HepG2 (cell line): Measurements from ENCODE around the gene GDF11. TPM values are rescaled to one million over a fixed set of nuclear protein-coding genes. Genes with fewer than 3 reads are reported as not detected.

Experiments
- ATAC-seq: fragments of 200-7000 bp; cut with Tn5 transposase; 3 replicates; pipeline ENCODE4 v1.9.1; 2020; ENCODE audit warnings: mild to moderate bottlenecking, moderate library complexity
- BruUV-seq: library from RNA; stranded (reverse); fragments of 400-500 nt; replicated peaks from 2 replicates; lab custom pipeline; 2021; lab: Mats Ljungman, UMichigan
- CTCF ChIA-PET: fragments of 300-600 bp; formaldehyde crosslinking; extraction: SDS; loops from one replicate; lab custom pipeline; 2021; ENCODE audit warnings: low total read pairs, inconsistent platforms, low intra/inter-chr PET ratio; lab: Yijun Ruan, JAX
- POLR2A ChIA-PET: fragments of 350-600 bp; sonication (Branson Sonifier 250); formaldehyde crosslinking; loops from one replicate; lab custom pipeline; 2020; ENCODE audit warnings: antibody characterized with exemption, inconsistent platforms; lab: Yijun Ruan, JAX
- DNase-seq: peaks from one replicate; pipeline ENCODE4 v3.0.0-alpha.2; 2015; ENCODE audit warnings: low spot score
- FAIRE-seq: peaks from 3 replicates; lab custom pipeline; 2011; peaks lifted over from hg19 to GRCh38; lab: Jason Lieb, UNC
- H2AFZ ChIP-seq: one replicate; pipeline ENCODE4 v1.6.1; 2011; ENCODE audit warnings: low read length, inconsistent platforms
- H3K27ac ChIP-seq: fragments of 300-600 bp; 3 replicates; pipeline ENCODE4 v1.8.0; 2011; ENCODE audit warnings: mixed run types, mild to moderate bottlenecking, mixed read lengths, low read length, inconsistent platforms; ENCODE audit not compliant: insufficient read depth; ENCODE audit errors: extremely low read length
- H3K27me3 ChIP-seq, 2 experiments: fragments of 200-600 bp in 1 of 2; 2 replicates in 1 of 2; 3 replicates in 1 of 2; pipeline versions ENCODE4 v1.6.0 to v1.8.0; 2011; ENCODE audit warnings: low read length in 2 of 2, mild to moderate bottlenecking in 2 of 2, moderate library complexity in 2 of 2, inconsistent platforms in 1 of 2; ENCODE audit not compliant: insufficient read depth in 2 of 2, control insufficient read depth in 1 of 2
- H3K36me3 ChIP-seq, 2 experiments: fragments of 200-600 bp in 1 of 2; replicated peaks in 1 of 2; 2 replicates in 1 of 2; 3 replicates in 1 of 2; pipeline versions ENCODE4 v1.5.1 to v1.8.0; 2011; ENCODE audit warnings: low read length in 2 of 2, inconsistent platforms in 1 of 2; ENCODE audit not compliant: insufficient read depth in 2 of 2, control insufficient read depth in 1 of 2
- H3K4me1 ChIP-seq: 2 replicates; pipeline ENCODE4 v1.5.1; 2012; ENCODE audit warnings: low read length, inconsistent platforms; ENCODE audit not compliant: insufficient read depth
- H3K4me2 ChIP-seq: 2 replicates; pipeline ENCODE4 v1.6.0; 2011; ENCODE audit warnings: low read depth, low read length, inconsistent platforms
- H3K4me3 ChIP-seq, 3 experiments: fragments of 200-600 bp in 1 of 3; sonication (generic), shearing (Covaris generic) in 1 of 3; replicated peaks in 1 of 3; 2 replicates each; pipeline ENCODE4 v1.5.1; 2011 to 2016; ENCODE audit warnings: low read length in 3 of 3, inconsistent platforms in 2 of 3, low read depth in 2 of 3, mild to moderate bottlenecking in 2 of 3, control low read depth in 1 of 3, mixed read lengths in 1 of 3; ENCODE audit not compliant: insufficient read depth in 1 of 3
- H3K79me2 ChIP-seq: one replicate; pipeline ENCODE4 v1.6.1; 2011; ENCODE audit warnings: low read length, inconsistent platforms; ENCODE audit not compliant: insufficient read depth
- H3K9ac ChIP-seq: 2 replicates; pipeline ENCODE4 v1.6.0; 2011; ENCODE audit warnings: mild to moderate bottlenecking, low read depth, low read length, inconsistent platforms; ENCODE audit not compliant: insufficient read depth
- H3K9me3 ChIP-seq: 2 replicates; pipeline ENCODE4 v1.5.1; 2012; ENCODE audit warnings: mild to moderate bottlenecking, low read length
- H4K20me1 ChIP-seq: 2 replicates; pipeline ENCODE4 v1.6.0; 2011; ENCODE audit warnings: inconsistent platforms, mild to moderate bottlenecking, low read length, moderate library complexity; ENCODE audit not compliant: insufficient read depth
- HMGXB4 ChIP-seq, 2 experiments: sonication (generic) in 1 of 2; formaldehyde crosslinking in 1 of 2; IDR thresholded peaks; 2 replicates each; pipeline versions ENCODE4 v1.4.0 to v1.6.1; 2018 to 2020; ENCODE audit warnings: missing genetic modification reagents in 2 of 2, borderline replicate concordance in 1 of 2, low read depth in 1 of 2, mild to moderate bottlenecking in 1 of 2, missing biosample characterization in 1 of 2
- PRDM4 ChIP-seq: sonication (generic); formaldehyde crosslinking; IDR thresholded peaks from 2 replicates; pipeline ENCODE4 v1.9.0; 2021; ENCODE audit warnings: missing genetic modification reagents, borderline replicate concordance
- RELA ChIP-seq: sonication (generic); formaldehyde crosslinking; IDR thresholded peaks from 2 replicates; pipeline ENCODE4 v1.4.0; 2020; ENCODE audit warnings: missing genetic modification reagents
- SP5 ChIP-seq: IDR thresholded peaks from 2 replicates; pipeline ENCODE4 v1.6.1; 2016; ENCODE audit warnings: low read depth, borderline replicate concordance
- TFE3 ChIP-seq: IDR thresholded peaks from 2 replicates; pipeline ENCODE4 v1.6.1; 2016
- U2AF2 ChIP-seq: fragments of 200-400 bp; formaldehyde crosslinking; IDR thresholded peaks from 2 replicates; pipeline ENCODE4 v1.6.1; 2017; ENCODE audit warnings: low read depth, mild to moderate bottlenecking, low read length
- UBTF ChIP-seq: sonication (generic); formaldehyde crosslinking; IDR thresholded peaks from 2 replicates; pipeline ENCODE4 v1.4.0; 2020; ENCODE audit warnings: mild to moderate bottlenecking, missing genetic modification reagents
- XRCC5 ChIP-seq: fragments of 200-400 bp; formaldehyde crosslinking; optimal IDR thresholded peaks from 2 replicates; pipeline ENCODE3; 2017; ENCODE audit warnings: mild to moderate bottlenecking, low read length
- ZFP36 ChIP-seq: fragments of 150-350 bp; IDR thresholded peaks from 2 replicates; pipeline ENCODE4 v1.6.1; 2018; ENCODE audit warnings: borderline replicate concordance, low read length, low read depth; ENCODE audit not compliant: partially characterized antibody
- ZNF317 ChIP-seq: sonication (generic); formaldehyde crosslinking; IDR thresholded peaks from 2 replicates; pipeline ENCODE4 v1.5.0; 2020; ENCODE audit warnings: mild to moderate bottlenecking, missing genetic modification reagents
- ZNF446 ChIP-seq: sonication (generic); formaldehyde crosslinking; IDR thresholded peaks from 2 replicates; pipeline ENCODE4 v1.5.0; 2020; ENCODE audit warnings: mild to moderate bottlenecking, missing genetic modification reagents
- ZNF552 ChIP-seq: sonication (generic); formaldehyde crosslinking; IDR thresholded peaks from 2 replicates; pipeline ENCODE4 v1.9.0; 2022; ENCODE audit warnings: missing genetic modification reagents, mild to moderate bottlenecking, borderline replicate concordance
- ZNF577 ChIP-seq: sonication (generic); formaldehyde crosslinking; IDR thresholded peaks from 2 replicates; pipeline ENCODE4 v1.4.0; 2020; ENCODE audit warnings: mild to moderate bottlenecking, low read depth, missing genetic modification reagents, borderline replicate concordance
- WGBS: methylation state at CpG from one replicate; pipeline ENCODE4 v1.1.6; 2017; ENCODE audit warnings: low lambda C conversion rate; 5-methylcytosine and 5-hydroxymethylcytosine counted together
- in situ Hi-C: cut with HindIII; loops from 2 replicates; pipeline ENCODE4 v1.10.0; 2017; ENCODE audit warnings: low pct_unique_long_range_greater_than_20kb; ENCODE audit not compliant: extremely low pct_ligation_motif_present
- intact Hi-C: fragments of 100-400 bp; cut with micrococcal nuclease; formaldehyde crosslinking; loops from one replicate; pipeline ENCODE4 v1.10.0; 2022; ENCODE audit not compliant: unreplicated experiment
- polyA plus RNA-seq, 8 experiments: library from polyadenylated mRNA; depleted of rRNA in 3 of 8; stranded (reverse) in 7 of 8; unstranded in 1 of 8; fragments of >200 nt; fragmentation: Illumina TruSeq in 4 of 8; extraction: Trizol in 4 of 8; gene quantifications; 2 replicates each; pipeline versions ENCODE4 v1.2.1 to v1.2.3, GENCODE V29; 2011 to 2016; ENCODE audit warnings: low read depth in 4 of 8, missing spikeins in 1 of 8, mixed read lengths in 1 of 8; ENCODE audit not compliant: insufficient read depth in 1 of 8
- total RNA-seq, 5 experiments: library from RNA; depleted of rRNA; stranded (reverse); fragments of >200 nt; fragmentation: Illumina TruSeq; extraction: Trizol; gene quantifications; 2 replicates each; pipeline ENCODE4 v1.2.3, GENCODE V29; 2016; ENCODE audit warnings: low read depth in 1 of 5

Gene GDF11
- total and polyA plus RNA-seq, 2 of the 13 experiments (the other 11 are each of a cell fraction or from before 2014, with no cell fraction given): 0.63 to 1.5 TPM

- TF ChIP-seq HMGXB4 (CRISPR knock-in tag; IDR thresholded peaks at IDR 0.05; ENCODE audit: borderline replicate concordance in 1 of 2, low read depth in 1 of 2) (peak in 1 of 2 experiments; percentile 36; a peak in 1 of 4 replicates), XRCC5 (peak; percentile 68)
- TF ChIP-seq, all 625 proteins: peak for 19
Measured at GRCh38 chr12:55724226-55724939, 18.5 kb upstream of the GDF11 start (continued).

- FAIRE-seq: no peak
- POLR2A ChIA-PET: interaction anchor here (1.0 to 2.0 kb wide), 4 partner anchors 9 to 249 kb away, joined by 3 to 14 read pairs (median 6); partner anchors contain the start of genes BLOC1S1 and RAB5B
- Histone ChIP-seq H3K4me3 (no peak overlapping the region), H3K36me3 (peaks cover 10 to 25% of the 10 kb centered on the region in 2 experiments; a peak in 4 of 5 replicates), H3K27ac (no peak overlapping the region), H4K20me1 (0 out of 2 replicates have a peak, but pooled peaks cover 8% of the 10 kb centered on the region), H2AFZ (no peak overlapping the region), H3K27me3 (no peaks in the 10 kb centered on the region; a peak in 1 of 5 replicates), H3K4me2 (no peak overlapping the region), H3K9ac (no peak overlapping the region), H3K4me1 (peaks cover 70% of the 10 kb centered on the region), H3K9me3 (no peaks in the 10 kb centered on the region), H3K79me2 (peaks cover 12% of the 10 kb centered on the region)
- no TSS peak for BruUV-seq
- ATAC-seq: no peak
- WGBS: 100% methylated on average over 3 of the region's 3 CpGs
- CTCF ChIA-PET: interaction anchor here (3.4 kb wide), 1 partner anchor 12 kb away, joined by 36 read pairs; no protein-coding TSS in a partner anchor
- in situ Hi-C loops (no loop called here), intact Hi-C loops (loop anchor here (1.0 to 5.0 kb wide), 2 partner anchors 12 to 538 kb away; no protein-coding TSS in a partner anchor)
- no peak for DNase-seq
- TF ChIP-seq ZNF446 (CRISPR knock-in tag) (no peak), ZFP36 (no peak), ZNF577 (CRISPR knock-in tag) (no peak), ZNF317 (CRISPR knock-in tag) (no peak), U2AF2 (no peak), TFE3 (CRISPR knock-in tag) (no peak), SP5 (no peak), ZNF552 (CRISPR knock-in tag) (no peak), RELA (CRISPR knock-in tag) (no peak), PRDM4 (CRISPR knock-in tag) (no peak), UBTF (CRISPR knock-in tag) (no peak)
Measured at GRCh38 chr12:55724940-55725309, 18.0 kb upstream of the GDF11 start.
